GM18909 (cell line): Measurements from ENCODE around the gene CLC.
A peak's percentile ranks its signal among the peaks of the same experiment; 100 is the strongest.
"Not testable (repeated sequence)": the region's sequence is repeated elsewhere in the genome, so short reads cannot be mapped to it uniquely, and the experiment has no call there.

Experiments
- ATAC-seq: cut with Tn5 transposase; IDR thresholded peaks from one replicate; pipeline ENCODE4 v1.9.1; 2021; ENCODE audit warnings: mild to moderate bottlenecking; ENCODE audit not compliant: unreplicated experiment, poor library complexity

Gene CLC

DNA sequence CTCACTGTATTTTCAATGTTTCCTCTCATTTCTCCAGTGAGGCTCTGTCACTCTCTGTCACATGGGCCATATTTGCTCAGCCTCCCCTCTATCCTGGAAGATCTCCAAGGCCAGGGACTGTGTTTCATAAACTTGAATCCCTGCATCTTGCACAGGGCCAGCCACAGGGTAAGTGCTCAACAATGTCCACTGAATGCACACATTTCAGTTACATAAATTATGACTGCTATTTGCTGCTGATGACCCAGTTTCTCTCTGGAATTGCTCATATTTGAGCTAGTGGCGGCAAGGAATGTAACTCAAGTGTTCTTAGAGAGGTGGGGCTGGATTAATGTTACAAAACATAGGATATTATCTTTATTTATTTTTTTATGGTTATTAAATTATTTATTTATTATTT lies 6.1 kb downstream of the CLC start:
- no peak for ATAC-seq

DNA sequence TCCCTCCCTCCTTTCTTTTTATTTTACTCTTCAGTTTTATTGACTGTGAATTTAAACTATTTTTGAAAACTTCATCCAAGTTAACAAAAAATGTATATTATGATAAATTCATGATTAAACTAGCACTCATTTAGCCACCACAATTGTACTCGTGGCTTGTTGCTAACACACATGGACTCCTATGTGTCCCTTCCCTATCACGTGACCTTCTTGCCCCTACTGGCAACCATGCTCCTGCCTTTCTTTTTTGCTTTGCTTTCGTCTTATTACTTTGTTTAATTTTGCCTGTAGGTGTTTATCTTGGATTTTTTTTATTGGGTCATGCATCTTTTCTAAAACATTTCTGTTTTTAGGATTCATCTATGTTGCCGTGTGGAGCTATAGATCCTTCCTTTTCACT lies 8.2 kb downstream of the CLC start:
- ATAC-seq, result no peak

DNA sequence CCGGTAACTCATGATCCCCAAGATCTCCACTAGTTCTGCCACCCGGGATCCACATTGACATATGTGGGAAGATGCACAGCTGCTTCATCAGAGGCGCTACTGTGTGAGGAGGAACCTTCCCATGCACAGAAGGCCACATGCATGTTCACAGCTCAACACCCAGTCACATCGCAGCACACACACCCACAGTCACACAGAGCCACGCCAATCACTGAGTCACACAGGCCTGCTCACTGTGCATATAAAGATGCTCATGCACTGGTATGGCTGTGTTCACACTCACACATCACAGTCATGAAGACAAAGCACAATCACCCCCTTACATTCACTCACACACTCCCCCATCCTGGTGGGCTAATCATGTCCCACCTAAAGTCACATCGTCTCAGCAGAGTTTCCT lies 9.8 kb downstream of the CLC start:
- no peak for ATAC-seq

- no peak for ATAC-seq
Measured at GRCh38 chr19:39727070-39727800, 10.6 kb downstream of the CLC start.

GRCh38 chr19:39725995-39726394 lies 11.8 kb downstream of the CLC start:
- ATAC-seq, result no peak

GRCh38 chr19:39720144-39720543 lies 17.7 kb downstream of the CLC start:
- ATAC-seq, result not testable (repeated sequence)

- no peak for ATAC-seq
Measured at GRCh38 chr19:39710333-39710890, 27.4 kb downstream of the CLC start.

DNA sequence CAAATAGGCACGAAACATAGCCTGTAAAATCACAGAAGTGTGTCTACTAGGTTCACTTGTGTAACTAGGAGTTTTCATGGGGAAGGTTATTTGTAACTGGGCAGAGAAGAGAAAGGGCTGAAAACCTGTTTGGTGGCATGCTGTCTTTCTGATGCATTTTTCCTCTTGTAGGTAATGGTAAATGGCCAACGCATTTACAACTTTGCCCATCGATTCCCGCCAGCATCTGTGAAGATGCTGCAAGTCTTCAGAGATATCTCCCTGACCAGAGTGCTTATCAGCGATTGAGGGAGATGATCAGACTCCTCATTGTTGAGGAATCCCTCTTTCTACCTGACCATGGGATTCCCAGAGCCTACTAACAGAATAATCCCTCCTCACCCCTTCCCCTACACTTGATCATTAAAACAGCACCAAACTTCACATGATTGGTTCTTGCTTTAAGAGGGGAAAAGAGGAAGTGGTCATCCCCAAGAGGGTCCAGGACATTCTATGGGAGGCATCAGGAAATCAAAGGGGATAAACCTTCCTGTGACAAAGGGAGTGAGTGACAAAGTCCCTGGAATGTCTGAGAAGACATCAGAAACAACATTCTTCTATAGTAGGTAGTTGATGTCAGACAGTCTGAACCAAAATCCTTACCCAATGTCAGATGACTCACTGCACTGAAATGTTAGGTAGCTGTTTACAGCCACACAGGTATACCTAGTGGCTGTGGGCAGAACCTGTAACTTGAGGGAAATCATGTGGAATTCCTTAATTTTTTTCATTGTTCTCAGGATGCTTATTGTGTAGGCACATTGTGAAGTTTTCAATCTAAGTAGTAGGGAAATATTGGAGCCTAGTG lies 28.6 kb downstream of the CLC start:
- ATAC-seq, result no peak

DNA sequence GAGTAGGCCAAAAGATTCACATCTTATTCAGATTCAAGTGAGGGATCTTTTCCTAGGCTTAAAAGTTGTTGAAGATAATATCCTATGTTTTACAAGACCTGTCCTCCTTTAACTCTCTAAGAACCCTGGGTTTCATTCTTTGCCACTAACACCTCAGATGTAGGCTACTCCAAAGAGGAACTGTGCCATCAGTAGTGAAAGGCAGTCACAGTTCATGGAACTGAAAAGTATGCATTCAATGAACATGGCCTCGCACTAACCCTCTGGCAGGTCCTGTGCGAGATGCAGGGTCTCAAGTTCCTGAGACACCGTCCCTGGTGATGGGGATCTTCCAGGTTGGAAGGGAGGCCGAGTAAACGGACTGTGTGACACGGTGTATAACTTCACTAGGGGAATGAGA lies 29.2 kb downstream of the CLC start:
- ATAC-seq, result peak; percentile 36

DNA sequence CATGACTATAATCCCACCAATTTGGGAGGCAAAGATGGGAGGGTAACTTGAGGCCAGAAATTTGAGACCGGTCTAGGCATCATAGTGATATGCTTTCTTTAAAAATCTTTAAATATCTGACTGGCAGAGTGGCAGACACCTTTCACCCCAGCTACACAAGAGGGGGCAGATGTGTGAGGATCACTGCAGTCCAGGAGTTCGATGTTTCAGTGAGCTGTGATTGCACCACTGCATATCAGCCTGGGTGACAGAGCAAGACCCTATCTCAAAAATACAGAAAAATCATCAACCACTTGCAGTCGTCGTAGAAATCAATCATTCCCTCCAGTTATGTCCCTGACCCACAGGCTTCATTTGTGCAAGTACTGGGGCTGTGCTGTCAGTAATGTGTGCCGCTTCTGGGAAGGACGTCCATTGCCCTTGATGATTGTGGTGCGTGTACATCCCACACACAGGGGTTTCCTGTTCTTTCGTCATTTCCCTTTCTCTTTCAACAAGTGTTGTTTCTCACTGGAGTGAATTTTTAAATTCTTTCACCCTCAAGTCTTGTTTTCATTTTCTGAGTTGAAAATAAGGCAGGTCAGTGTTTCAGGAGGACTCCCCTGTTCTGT lies 32.1 kb downstream of the CLC start:
- no peak for ATAC-seq

DNA sequence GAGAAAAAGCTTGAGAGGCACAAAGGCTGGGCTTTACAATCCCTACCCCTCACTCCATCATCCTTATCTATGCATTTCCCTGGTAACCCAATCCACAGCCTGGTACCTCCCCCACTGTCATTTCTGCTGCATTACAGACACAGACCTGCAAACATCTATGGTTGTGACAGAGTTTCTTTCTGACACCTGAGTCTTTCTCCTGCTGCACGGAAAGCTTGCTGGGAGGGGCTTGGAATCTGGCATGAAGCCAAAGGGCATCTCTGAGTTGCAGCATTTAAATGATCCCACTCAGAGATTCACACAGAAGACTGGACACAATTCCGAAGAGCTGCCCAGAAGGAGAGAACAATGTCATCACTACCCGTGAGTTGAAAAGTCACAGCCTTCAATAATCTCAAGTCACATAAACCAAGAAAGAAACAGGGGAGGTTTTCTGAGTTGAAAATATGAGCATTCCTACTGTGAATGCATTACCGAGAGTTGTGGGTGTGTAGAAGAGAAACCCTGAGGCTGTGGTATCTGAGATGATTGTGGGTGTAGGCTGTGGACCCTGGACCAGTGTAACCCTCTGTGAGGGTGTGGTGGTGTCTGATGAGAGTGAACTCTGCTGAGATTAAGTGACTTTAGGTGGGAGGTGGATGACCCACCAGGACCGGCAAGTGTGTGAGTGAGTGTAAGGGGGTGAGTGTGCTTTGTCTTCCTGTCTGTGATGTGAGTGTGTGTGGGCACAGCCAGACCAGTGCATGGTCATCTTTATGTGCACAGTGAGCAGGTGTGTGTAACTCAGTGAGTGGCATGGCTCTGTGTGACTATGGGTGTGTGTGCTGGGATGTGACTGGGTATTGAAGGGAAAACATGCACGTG lies 33.4 kb downstream of the CLC start, which contains the start of gene LGALS14:
Gene LGALS14, plus strand, starts transcription at position 301 of the 864 bp plus-strand sequence. Its CDS starts 48 bp downstream, at position 349.
- ATAC-seq, result no peak

GRCh38 chr19:39701291-39701690 lies 36.5 kb downstream of the CLC start:
- no peak for ATAC-seq

DNA sequence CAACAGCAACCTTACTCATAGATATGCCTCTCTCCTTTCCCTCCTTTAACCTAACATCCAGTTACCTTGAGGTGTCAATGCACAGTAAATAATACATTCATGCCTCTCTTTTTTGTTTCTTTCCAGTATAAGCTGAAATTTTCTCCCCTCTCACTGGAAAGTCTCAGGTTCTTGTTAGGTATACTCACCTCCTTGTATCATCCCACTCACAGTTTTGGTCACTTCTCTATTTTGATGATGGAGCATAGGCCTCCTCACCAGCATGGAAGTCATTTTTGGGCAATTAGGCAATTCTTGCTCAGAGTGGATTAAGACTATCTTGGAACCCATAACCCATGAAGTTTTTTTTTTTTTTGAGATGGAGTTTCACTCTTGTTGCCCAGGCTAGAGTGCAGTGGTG lies 39.3 kb downstream of the CLC start:
- no peak for ATAC-seq

GRCh38 chr19:39696387-39696786 lies 41.4 kb downstream of the CLC start:
- no peak for ATAC-seq

DNA sequence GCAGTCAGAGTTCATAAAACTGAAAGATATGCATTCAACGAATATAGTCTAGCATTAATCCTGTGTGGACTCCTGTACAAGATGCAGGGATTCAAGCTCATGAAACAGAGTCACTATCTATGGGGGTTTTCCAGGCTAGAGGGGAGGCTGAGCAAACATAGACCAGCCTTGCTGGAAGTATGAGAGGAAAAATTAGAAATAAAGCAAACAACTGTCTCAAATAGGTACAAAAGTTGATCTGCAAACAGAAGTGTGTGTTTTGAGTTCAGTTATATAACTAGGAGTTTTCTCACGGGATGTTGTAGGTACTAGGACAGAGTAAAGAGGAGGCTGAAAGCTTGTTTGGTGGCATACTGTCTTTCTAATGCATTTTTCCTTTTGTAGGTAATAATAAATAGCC lies 42.1 kb downstream of the CLC start:
- ATAC-seq, result no peak

GRCh38 chr19:39692822-39693221 lies 45.0 kb downstream of the CLC start:
- no peak for ATAC-seq

- no peak for ATAC-seq
Measured at GRCh38 chr19:39692166-39692565, 45.7 kb downstream of the CLC start.

GRCh38 chr19:39688637-39689036 lies 49.2 kb downstream of the CLC start:
- ATAC-seq, result not testable (repeated sequence)

GRCh38 chr19:39686739-39687138 lies 51.1 kb downstream of the CLC start:
- no peak for ATAC-seq

- ATAC-seq, result no peak
Measured at GRCh38 chr19:39684267-39684666, 53.6 kb downstream of the CLC start.
